CD4-positive, alpha-beta T cell (primary cell): Measurements from ENCODE around the gene SLC5A11. TPM values are rescaled to one million over a fixed set of nuclear protein-coding genes. Genes with fewer than 3 reads are reported as not detected.

Experiments
- ATAC-seq: fragments of 200-7000 bp; cut with Tn5 transposase; one replicate; pipeline ENCODE4 v1.10.0; 2022; ENCODE audit warnings: mild to moderate bottlenecking; ENCODE audit not compliant: poor library complexity
- CTCF ChIA-PET: fragments of 350-600 bp; sonication (Branson Sonifier 250); formaldehyde crosslinking; loops from one replicate; lab custom pipeline; 2021; ENCODE audit warnings: antibody characterized with exemption, inconsistent platforms; lab: Charles Lee
- POLR2A ChIA-PET: fragments of 350-600 bp; sonication (Branson Sonifier 250); formaldehyde crosslinking; loops from one replicate; lab custom pipeline; 2021; ENCODE audit warnings: antibody characterized with exemption, inconsistent platforms; lab: Charles Lee
- DNase-seq, 14 experiments: peaks; one replicate each; pipeline ENCODE4 v3.0.0-alpha.2; 2013 to 2020; ENCODE audit warnings: mixed read lengths in 2 of 14
- H3K27ac ChIP-seq, 2 donors: one replicate each; pipeline versions ENCODE4 v1.5.1 to v1.7.0; 2013; ENCODE audit warnings: low read length in 2 of 2, low read depth in 1 of 2, mild to moderate bottlenecking in 1 of 2
- H3K27me3 ChIP-seq, 2 experiments: 1 replicate in 1 of 2; 2 replicates in 1 of 2; pipeline versions ENCODE4 v1.6.1 to v1.7.0; 2013; ENCODE audit warnings: low read length in 2 of 2, control low read depth in 1 of 2, mild to moderate bottlenecking in 1 of 2, moderate library complexity in 1 of 2; ENCODE audit not compliant: insufficient read depth in 2 of 2, control insufficient read depth in 1 of 2
- H3K36me3 ChIP-seq: one replicate; pipeline ENCODE4 v1.6.1; 2013; ENCODE audit warnings: low read length, control low read depth; ENCODE audit not compliant: insufficient read depth
- H3K4me1 ChIP-seq: one replicate; pipeline ENCODE4 v1.6.1; 2013; ENCODE audit warnings: low read length, control low read depth; ENCODE audit not compliant: insufficient read depth
- H3K4me3 ChIP-seq: one replicate; pipeline ENCODE4 v1.5.1; 2013; ENCODE audit warnings: mild to moderate bottlenecking, low read length, moderate library complexity
- H3K9me3 ChIP-seq, 2 experiments: 1 replicate in 1 of 2; 2 replicates in 1 of 2; pipeline versions ENCODE4 v1.6.1 to v1.7.0; 2013; ENCODE audit warnings: low read length in 2 of 2, mild to moderate bottlenecking in 2 of 2, control low read depth in 1 of 2, moderate library complexity in 1 of 2; ENCODE audit not compliant: control insufficient read depth in 1 of 2, insufficient read depth in 1 of 2
- H3K27ac Mint-ChIP-seq: one replicate; pipeline ENCODE4 v1.8.0; 2020; ENCODE audit warnings: mixed read lengths
- H3K27me3 Mint-ChIP-seq: one replicate; pipeline ENCODE4 v1.8.0; 2021; ENCODE audit warnings: mixed read lengths
- H3K36me3 Mint-ChIP-seq: one replicate; pipeline ENCODE4 v1.8.0; 2021; ENCODE audit warnings: low read depth, mixed read lengths
- H3K4me1 Mint-ChIP-seq: one replicate; pipeline ENCODE4 v1.8.0; 2021; ENCODE audit warnings: low read depth, mixed read lengths
- H3K4me3 Mint-ChIP-seq: one replicate; pipeline ENCODE4 v1.8.0; 2020; ENCODE audit warnings: mild to moderate bottlenecking, mixed read lengths
- H3K9me3 Mint-ChIP-seq: one replicate; pipeline ENCODE4 v1.8.0; 2020; ENCODE audit warnings: mixed read lengths
- intact Hi-C, 2 experiments: fragments of 100-400 bp; cut with DNase I in 1 of 2; cut with micrococcal nuclease in 1 of 2; formaldehyde crosslinking; loops; one replicate each; pipeline versions ENCODE4 v1.15.1 to v1.9.0; 2023 to 2025; cut with DNase I, micrococcal nuclease
- total RNA-seq, 174 experiments: library from RNA in 2 of 174; stranded (reverse) in 2 of 174; gene quantifications; one replicate each; pipeline ENCODE4 v1.2.3 and lab custom pipeline; 2021 to 2026
- TF ChIP-seq, protein P1 (sequence below): fragments of 200-600 bp; IDR thresholded peaks from one replicate; pipeline ENCODE4 v1.8.0; 2022; ENCODE audit warnings: antibody characterized with exemption, mild to moderate bottlenecking

Gene SLC5A11
- total RNA-seq, 2 experiments from 2014 or later = 0.11 to 0.44 TPM

DNA sequence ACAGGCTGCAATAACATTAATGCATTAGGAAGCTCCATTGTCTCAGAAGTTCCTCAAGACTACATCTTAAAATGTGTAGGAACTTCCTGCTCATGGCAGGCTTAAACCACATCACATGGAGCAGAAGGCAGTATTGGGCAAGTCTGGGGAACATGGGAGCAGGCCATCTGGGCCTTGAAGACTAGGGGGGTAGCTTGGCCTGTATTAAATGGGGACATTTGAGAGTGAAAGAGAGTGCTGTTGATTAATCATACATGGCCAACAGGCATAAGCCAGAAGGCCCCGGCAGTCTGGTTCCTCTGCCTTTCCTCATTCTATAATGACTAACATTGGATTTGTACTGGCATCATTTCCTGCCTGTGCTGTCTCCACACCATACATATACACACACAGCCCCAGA lies 25.2 kb upstream of the SLC5A11 start:
- no peaks in the 10 kb centered on the region for H3K4me1 Mint-ChIP-seq
- DNase-seq (no peak), ATAC-seq (no peak)
- CTCF ChIA-PET = no interaction called here
- H3K36me3 Mint-ChIP-seq = peaks cover 96% of the 10 kb centered on the region
- peak overlapping the region; percentile 33 for H3K27ac Mint-ChIP-seq
- Histone ChIP-seq H3K4me3 (no peak overlapping the region), H3K27me3 (no peaks in the 10 kb centered on the region), H3K9me3 (no peaks in the 10 kb centered on the region), H3K4me1 (no peaks in the 10 kb centered on the region), H3K36me3 (peaks cover 84% of the 10 kb centered on the region), H3K27ac (no peak overlapping the region)
- H3K27me3 Mint-ChIP-seq = no peaks in the 10 kb centered on the region
- TF ChIP-seq, protein P1, sequence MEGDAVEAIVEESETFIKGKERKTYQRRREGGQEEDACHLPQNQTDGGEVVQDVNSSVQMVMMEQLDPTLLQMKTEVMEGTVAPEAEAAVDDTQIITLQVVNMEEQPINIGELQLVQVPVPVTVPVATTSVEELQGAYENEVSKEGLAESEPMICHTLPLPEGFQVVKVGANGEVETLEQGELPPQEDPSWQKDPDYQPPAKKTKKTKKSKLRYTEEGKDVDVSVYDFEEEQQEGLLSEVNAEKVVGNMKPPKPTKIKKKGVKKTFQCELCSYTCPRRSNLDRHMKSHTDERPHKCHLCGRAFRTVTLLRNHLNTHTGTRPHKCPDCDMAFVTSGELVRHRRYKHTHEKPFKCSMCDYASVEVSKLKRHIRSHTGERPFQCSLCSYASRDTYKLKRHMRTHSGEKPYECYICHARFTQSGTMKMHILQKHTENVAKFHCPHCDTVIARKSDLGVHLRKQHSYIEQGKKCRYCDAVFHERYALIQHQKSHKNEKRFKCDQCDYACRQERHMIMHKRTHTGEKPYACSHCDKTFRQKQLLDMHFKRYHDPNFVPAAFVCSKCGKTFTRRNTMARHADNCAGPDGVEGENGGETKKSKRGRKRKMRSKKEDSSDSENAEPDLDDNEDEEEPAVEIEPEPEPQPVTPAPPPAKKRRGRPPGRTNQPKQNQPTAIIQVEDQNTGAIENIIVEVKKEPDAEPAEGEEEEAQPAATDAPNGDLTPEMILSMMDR = no peak
- H3K4me3 Mint-ChIP-seq = no peak overlapping the region
- H3K9me3 Mint-ChIP-seq = no peaks in the 10 kb centered on the region
- intact Hi-C loops = no loop called here
- POLR2A ChIA-PET = interaction anchor here (0.7 kb wide), 1 partner anchor 449 kb away, joined by 3 read pairs; no protein-coding TSS in a partner anchor

DNA sequence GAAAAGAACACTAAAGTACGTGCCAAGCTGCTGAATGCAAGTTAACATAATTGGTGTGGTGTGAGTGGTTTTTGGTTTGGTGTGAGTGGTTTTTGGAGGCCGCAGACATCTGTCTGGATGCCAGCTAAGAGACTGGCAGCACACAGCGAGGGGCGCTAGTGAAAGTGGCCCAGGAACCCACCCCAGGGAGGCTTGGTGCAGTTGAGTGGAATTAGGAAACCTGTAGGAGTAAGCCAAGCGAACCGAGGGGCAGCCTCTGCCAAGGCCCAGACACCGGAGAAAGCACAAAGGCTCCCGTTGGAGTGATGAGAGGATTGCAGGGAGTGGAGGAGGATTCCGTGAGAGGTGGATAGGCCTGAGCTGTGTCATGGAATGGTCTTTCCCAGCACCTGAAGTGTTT lies 24.6 kb upstream of the SLC5A11 start:
- Mint-ChIP-seq H3K4me1 (no peaks in the 10 kb centered on the region), H3K27me3 (no peaks in the 10 kb centered on the region), H3K27ac (peak overlapping the region; percentile 33), H3K9me3 (no peaks in the 10 kb centered on the region), H3K36me3 (peaks cover 96% of the 10 kb centered on the region), H3K4me3 (no peak overlapping the region)
- ATAC-seq (no peak), DNase-seq (no peak)
- TF ChIP-seq, protein P1 = no peak
- Histone ChIP-seq H3K27me3 (no peaks in the 10 kb centered on the region), H3K4me3 (no peak overlapping the region), H3K4me1 (no peaks in the 10 kb centered on the region), H3K9me3 (no peaks in the 10 kb centered on the region), H3K27ac (no peak overlapping the region), H3K36me3 (peaks cover 84% of the 10 kb centered on the region)
- intact Hi-C loops = no loop called here
- ChIA-PET POLR2A (interaction anchor here (0.7 kb wide), 1 partner anchor 449 kb away, joined by 3 read pairs; no protein-coding TSS in a partner anchor), CTCF (no interaction called here)

DNA sequence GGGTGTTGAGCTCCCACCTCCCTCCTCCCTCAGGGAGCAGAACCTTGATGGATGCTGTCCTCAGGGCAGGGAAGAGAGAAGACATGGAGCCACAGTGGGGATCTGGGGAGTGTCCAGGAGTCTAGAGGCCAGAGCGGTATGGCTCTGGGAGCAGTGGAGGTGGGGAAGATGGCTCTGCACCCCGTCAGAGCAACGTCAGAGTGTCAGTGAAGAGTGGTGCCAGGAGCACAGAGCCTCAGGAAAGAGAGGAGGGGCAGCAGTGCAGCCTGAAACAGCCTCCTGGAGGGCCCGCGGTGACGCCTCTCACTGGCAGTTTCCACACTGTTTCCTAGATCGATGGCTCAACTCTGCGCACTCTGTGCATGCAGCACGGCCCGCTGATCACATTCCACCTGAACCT lies 23.2 kb upstream of the SLC5A11 start:
- TF ChIP-seq, protein P1 = no peak
- POLR2A ChIA-PET = no interaction called here
- no peak for ATAC-seq
- Histone ChIP-seq H3K4me3 (no peak overlapping the region), H3K27ac (no peak overlapping the region), H3K36me3 (peaks cover 78% of the 10 kb centered on the region), H3K4me1 (no peaks in the 10 kb centered on the region), H3K27me3 (no peaks in the 10 kb centered on the region), H3K9me3 (no peaks in the 10 kb centered on the region)
- Mint-ChIP-seq H3K36me3 (peaks cover 98% of the 10 kb centered on the region), H3K27me3 (no peaks in the 10 kb centered on the region), H3K4me3 (no peak overlapping the region), H3K9me3 (no peaks in the 10 kb centered on the region), H3K27ac (no peak overlapping the region), H3K4me1 (no peaks in the 10 kb centered on the region)
- intact Hi-C loops = no loop called here
- CTCF ChIA-PET = no interaction called here
- DNase-seq = no peak
